ENCODE results near the gene THOC6. TPM values are rescaled to one million over a fixed set of nuclear protein-coding genes. Genes with fewer than 3 reads are reported as not detected.
A peak's percentile ranks its signal among the peaks of the same experiment; 100 is the strongest.

The THOC6 gene
- total and polyA plus RNA-seq, 9 of the 15 experiments (the other 6 are each of a cell fraction or from before 2014, with no cell fraction given): 2.5 to 65.4 (median 42.3) TPM

DNA sequence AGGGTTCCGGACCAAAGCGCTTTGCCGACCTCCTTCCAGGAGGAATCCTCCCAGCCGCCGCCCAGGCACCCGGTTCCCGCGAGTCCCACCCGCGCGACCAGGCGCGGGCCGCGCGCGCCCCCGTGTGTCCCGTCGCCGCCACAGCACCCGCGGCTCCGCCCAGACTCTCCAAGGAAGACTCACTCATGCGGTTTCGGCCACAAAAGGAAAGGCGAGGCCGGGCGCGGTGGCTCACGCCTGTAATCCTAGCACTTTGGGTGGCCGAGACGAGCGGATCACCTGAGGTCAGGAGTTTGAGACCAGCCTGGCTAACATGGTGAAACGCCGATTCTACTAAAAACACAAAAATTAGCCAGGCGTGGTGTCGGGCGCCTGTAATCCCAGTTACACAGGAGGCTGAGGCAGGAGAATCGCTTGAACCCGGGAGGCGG, 40.1 kb upstream of the THOC6 start (continued):
- TF ChIP-seq, protein P1, sequence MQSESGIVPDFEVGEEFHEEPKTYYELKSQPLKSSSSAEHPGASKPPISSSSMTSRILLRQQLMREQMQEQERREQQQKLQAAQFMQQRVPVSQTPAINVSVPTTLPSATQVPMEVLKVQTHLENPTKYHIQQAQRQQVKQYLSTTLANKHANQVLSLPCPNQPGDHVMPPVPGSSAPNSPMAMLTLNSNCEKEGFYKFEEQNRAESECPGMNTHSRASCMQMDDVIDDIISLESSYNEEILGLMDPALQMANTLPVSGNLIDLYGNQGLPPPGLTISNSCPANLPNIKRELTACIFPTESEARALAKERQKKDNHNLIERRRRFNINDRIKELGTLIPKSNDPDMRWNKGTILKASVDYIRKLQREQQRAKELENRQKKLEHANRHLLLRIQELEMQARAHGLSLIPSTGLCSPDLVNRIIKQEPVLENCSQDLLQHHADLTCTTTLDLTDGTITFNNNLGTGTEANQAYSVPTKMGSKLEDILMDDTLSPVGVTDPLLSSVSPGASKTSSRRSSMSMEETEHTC (IDR thresholded peaks at IDR 0.05): no peak
- TF ChIP-seq, protein P2, sequence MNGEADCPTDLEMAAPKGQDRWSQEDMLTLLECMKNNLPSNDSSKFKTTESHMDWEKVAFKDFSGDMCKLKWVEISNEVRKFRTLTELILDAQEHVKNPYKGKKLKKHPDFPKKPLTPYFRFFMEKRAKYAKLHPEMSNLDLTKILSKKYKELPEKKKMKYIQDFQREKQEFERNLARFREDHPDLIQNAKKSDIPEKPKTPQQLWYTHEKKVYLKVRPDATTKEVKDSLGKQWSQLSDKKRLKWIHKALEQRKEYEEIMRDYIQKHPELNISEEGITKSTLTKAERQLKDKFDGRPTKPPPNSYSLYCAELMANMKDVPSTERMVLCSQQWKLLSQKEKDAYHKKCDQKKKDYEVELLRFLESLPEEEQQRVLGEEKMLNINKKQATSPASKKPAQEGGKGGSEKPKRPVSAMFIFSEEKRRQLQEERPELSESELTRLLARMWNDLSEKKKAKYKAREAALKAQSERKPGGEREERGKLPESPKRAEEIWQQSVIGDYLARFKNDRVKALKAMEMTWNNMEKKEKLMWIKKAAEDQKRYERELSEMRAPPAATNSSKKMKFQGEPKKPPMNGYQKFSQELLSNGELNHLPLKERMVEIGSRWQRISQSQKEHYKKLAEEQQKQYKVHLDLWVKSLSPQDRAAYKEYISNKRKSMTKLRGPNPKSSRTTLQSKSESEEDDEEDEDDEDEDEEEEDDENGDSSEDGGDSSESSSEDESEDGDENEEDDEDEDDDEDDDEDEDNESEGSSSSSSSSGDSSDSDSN (IDR thresholded peaks at IDR 0.05; ENCODE audit: borderline replicate concordance in 1 of 2, low read depth in 2 of 2, low read length in 2 of 2): 0 out of 4 replicates have a peak, but pooled peaks of 1 of the 2 experiments have one; percentile 43
- TF ChIP-seq, protein P3, sequence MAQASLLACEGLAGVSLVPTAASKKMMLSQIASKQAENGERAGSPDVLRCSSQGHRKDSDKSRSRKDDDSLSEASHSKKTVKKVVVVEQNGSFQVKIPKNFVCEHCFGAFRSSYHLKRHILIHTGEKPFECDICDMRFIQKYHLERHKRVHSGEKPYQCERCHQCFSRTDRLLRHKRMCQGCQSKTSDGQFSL (CRISPR knock-in tag; IDR thresholded peaks at IDR 0.05): no peak
- TF ChIP-seq, protein P3 (tag; IDR thresholded peaks at IDR 0.05): no peak
- no peak for TF ChIP-seq SAP30 (IDR thresholded peaks at IDR 0.05; ENCODE audit: borderline replicate concordance, insufficient read depth, low read depth, low read length, poor library complexity, severe bottlenecking)
- TF ChIP-seq WHSC1 (IDR thresholded peaks at IDR 0.05; ENCODE audit: low read length): no peak
- peak; percentile 85 for TF ChIP-seq RBFOX2 (IDR thresholded peaks at IDR 0.05; ENCODE audit: low read depth, low read length)
- TF ChIP-seq BRD9 (IDR thresholded peaks at IDR 0.05; ENCODE audit: low read depth, partially characterized antibody): no peak
- TF ChIP-seq, protein P4, sequence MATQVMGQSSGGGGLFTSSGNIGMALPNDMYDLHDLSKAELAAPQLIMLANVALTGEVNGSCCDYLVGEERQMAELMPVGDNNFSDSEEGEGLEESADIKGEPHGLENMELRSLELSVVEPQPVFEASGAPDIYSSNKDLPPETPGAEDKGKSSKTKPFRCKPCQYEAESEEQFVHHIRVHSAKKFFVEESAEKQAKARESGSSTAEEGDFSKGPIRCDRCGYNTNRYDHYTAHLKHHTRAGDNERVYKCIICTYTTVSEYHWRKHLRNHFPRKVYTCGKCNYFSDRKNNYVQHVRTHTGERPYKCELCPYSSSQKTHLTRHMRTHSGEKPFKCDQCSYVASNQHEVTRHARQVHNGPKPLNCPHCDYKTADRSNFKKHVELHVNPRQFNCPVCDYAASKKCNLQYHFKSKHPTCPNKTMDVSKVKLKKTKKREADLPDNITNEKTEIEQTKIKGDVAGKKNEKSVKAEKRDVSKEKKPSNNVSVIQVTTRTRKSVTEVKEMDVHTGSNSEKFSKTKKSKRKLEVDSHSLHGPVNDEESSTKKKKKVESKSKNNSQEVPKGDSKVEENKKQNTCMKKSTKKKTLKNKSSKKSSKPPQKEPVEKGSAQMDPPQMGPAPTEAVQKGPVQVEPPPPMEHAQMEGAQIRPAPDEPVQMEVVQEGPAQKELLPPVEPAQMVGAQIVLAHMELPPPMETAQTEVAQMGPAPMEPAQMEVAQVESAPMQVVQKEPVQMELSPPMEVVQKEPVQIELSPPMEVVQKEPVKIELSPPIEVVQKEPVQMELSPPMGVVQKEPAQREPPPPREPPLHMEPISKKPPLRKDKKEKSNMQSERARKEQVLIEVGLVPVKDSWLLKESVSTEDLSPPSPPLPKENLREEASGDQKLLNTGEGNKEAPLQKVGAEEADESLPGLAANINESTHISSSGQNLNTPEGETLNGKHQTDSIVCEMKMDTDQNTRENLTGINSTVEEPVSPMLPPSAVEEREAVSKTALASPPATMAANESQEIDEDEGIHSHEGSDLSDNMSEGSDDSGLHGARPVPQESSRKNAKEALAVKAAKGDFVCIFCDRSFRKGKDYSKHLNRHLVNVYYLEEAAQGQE (IDR thresholded peaks at IDR 0.05; ENCODE audit: borderline replicate concordance): peak; percentile 79
- TF ChIP-seq, protein P4 (CRISPR knock-in tag; IDR thresholded peaks at IDR 0.05; ENCODE audit: low read depth): peak; percentile 62; the same call in 1 of the 2 replicates
- peak in 1 of 2 experiments; percentile 54; a peak in 1 of 4 replicates for TF ChIP-seq TEAD1 (CRISPR knock-in tag; IDR thresholded peaks at IDR 0.05)
- TF ChIP-seq SRSF9 (IDR thresholded peaks at IDR 0.05; ENCODE audit: borderline replicate concordance, low read depth, low read length): no peak
- no peak for TF ChIP-seq ZNF174 (CRISPR knock-in tag; IDR thresholded peaks at IDR 0.05)
- TF ChIP-seq ATF1 (CRISPR knock-in tag; IDR thresholded peaks at IDR 0.05): no peak
- peak; percentile 49; the same call in 1 of the 2 replicates for TF ChIP-seq ATF1 (tag; IDR thresholded peaks at IDR 0.05)
- no peak for TF ChIP-seq CBFA2T3 (IDR thresholded peaks at IDR 0.05)

Measured in K562 (cell line).